ENCODE measurements around the gene SLC10A6. TPM values are rescaled to one million over a fixed set of nuclear protein-coding genes. Genes with fewer than 3 reads are reported as not detected.

Gene SLC10A6
- polyA plus RNA-seq, 4 donors = 0.15 to 1.1 TPM; not detected in 2

GRCh38 chr4:86821151-86821550 lies 28.0 kb downstream of the SLC10A6 start:
- FAIRE-seq (no peak), DNase-seq (no peak)
- H3K4me3 ChIP-seq (ENCODE audit: low read depth in 1 of 3, low read length in 3 of 3) = no peak overlapping the region
- H3K27ac ChIP-seq (ENCODE audit: low read depth in 1 of 3, low read length in 2 of 3) = no peak overlapping the region
- H3K36me3 ChIP-seq (ENCODE audit: control insufficient read depth in 3 of 3, insufficient read depth in 2 of 3, low read depth in 1 of 3, low read length in 3 of 3) = no peaks in the 10 kb centered on the region
- WGBS, 3 donors = 41 to 53% (median 52%) methylated on average over 1 of the region's 1 CpG
- peaks cover 0 to 4% (median 0%) of the 10 kb centered on the region in 3 donors for H3K4me1 ChIP-seq (ENCODE audit: control insufficient read depth in 3 of 3, insufficient read depth in 2 of 3, low read depth in 1 of 3, low read length in 2 of 3)
- peaks cover 0 to 4% of the 10 kb centered on the region in 2 donors for H3K9me3 ChIP-seq (ENCODE audit: control insufficient read depth in 2 of 2, insufficient read depth in 1 of 2, low read depth in 1 of 2, low read length in 1 of 2)
- no peaks in the 10 kb centered on the region for H3K27me3 ChIP-seq (ENCODE audit: control insufficient read depth in 3 of 3, insufficient read depth in 3 of 3, low read length in 3 of 3)

GRCh38 chr4:86819561-86819960 lies 29.6 kb downstream of the SLC10A6 start:
- FAIRE-seq (no peak), DNase-seq (no peak)
- Histone ChIP-seq H3K4me1 (ENCODE audit: control insufficient read depth in 3 of 3, insufficient read depth in 2 of 3, low read depth in 1 of 3, low read length in 2 of 3) (peaks cover 0 to 4% (median 0%) of the 10 kb centered on the region in 3 donors), H3K27me3 (ENCODE audit: control insufficient read depth in 3 of 3, insufficient read depth in 3 of 3, low read length in 3 of 3) (no peaks in the 10 kb centered on the region), H3K4me3 (ENCODE audit: low read depth in 1 of 3, low read length in 3 of 3) (no peak overlapping the region), H3K9me3 (ENCODE audit: control insufficient read depth in 2 of 2, insufficient read depth in 1 of 2, low read depth in 1 of 2, low read length in 1 of 2) (peaks cover 0 to 16% of the 10 kb centered on the region in 2 donors), H3K27ac (ENCODE audit: low read depth in 1 of 3, low read length in 2 of 3) (no peak overlapping the region), H3K36me3 (ENCODE audit: control insufficient read depth in 3 of 3, insufficient read depth in 2 of 3, low read depth in 1 of 3, low read length in 3 of 3) (no peaks in the 10 kb centered on the region)
- 79 to 90% (median 90%) methylated on average over 6 to 7 of the region's 7 CpGs for WGBS, 3 donors

- H3K4me1 ChIP-seq (ENCODE audit: control insufficient read depth in 3 of 3, insufficient read depth in 2 of 3, low read depth in 1 of 3, low read length in 2 of 3) = peaks cover 0 to 4% (median 0%) of the 10 kb centered on the region in 3 donors
- no peak overlapping the region for H3K27ac ChIP-seq (ENCODE audit: low read depth in 1 of 3, low read length in 2 of 3)
- DNase-seq (peak; percentile 8 to 62), FAIRE-seq (no peak)
- H3K36me3 ChIP-seq (ENCODE audit: control insufficient read depth in 3 of 3, insufficient read depth in 2 of 3, low read depth in 1 of 3, low read length in 3 of 3) = no peaks in the 10 kb centered on the region
- H3K27me3 ChIP-seq (ENCODE audit: control insufficient read depth in 3 of 3, insufficient read depth in 3 of 3, low read length in 3 of 3) = no peaks in the 10 kb centered on the region
- 45 to 58% (median 49%) methylated on average over 3 of the region's 3 CpGs for WGBS, 3 donors
- H3K9me3 ChIP-seq (ENCODE audit: control insufficient read depth in 2 of 2, insufficient read depth in 1 of 2, low read depth in 1 of 2, low read length in 1 of 2) = peaks cover 0 to 16% of the 10 kb centered on the region in 2 donors
- no peak overlapping the region for H3K4me3 ChIP-seq (ENCODE audit: low read depth in 1 of 3, low read length in 3 of 3)
Observed at GRCh38 chr4:86818841-86819240, 30.3 kb downstream of the SLC10A6 start.

GRCh38 chr4:86818211-86818610 lies 31.0 kb downstream of the SLC10A6 start:
- WGBS, 3 donors = 72 to 86% (median 75%) methylated on average over 2 of the region's 2 CpGs
- peaks cover 0 to 16% of the 10 kb centered on the region in 2 donors for H3K9me3 ChIP-seq (ENCODE audit: control insufficient read depth in 2 of 2, insufficient read depth in 1 of 2, low read depth in 1 of 2, low read length in 1 of 2)
- peaks cover 0 to 4% (median 0%) of the 10 kb centered on the region in 3 donors for H3K4me1 ChIP-seq (ENCODE audit: control insufficient read depth in 3 of 3, insufficient read depth in 2 of 3, low read depth in 1 of 3, low read length in 2 of 3)
- no peak overlapping the region for H3K4me3 ChIP-seq (ENCODE audit: low read depth in 1 of 3, low read length in 3 of 3)
- no peaks in the 10 kb centered on the region for H3K36me3 ChIP-seq (ENCODE audit: control insufficient read depth in 3 of 3, insufficient read depth in 2 of 3, low read depth in 1 of 3, low read length in 3 of 3)
- no peaks in the 10 kb centered on the region for H3K27me3 ChIP-seq (ENCODE audit: control insufficient read depth in 3 of 3, insufficient read depth in 3 of 3, low read length in 3 of 3)
- FAIRE-seq = no peak
- H3K27ac ChIP-seq (ENCODE audit: low read depth in 1 of 3, low read length in 2 of 3) = no peak overlapping the region
- peak in 1 of 2 donors; percentile 33 for DNase-seq

GRCh38 chr4:86816501-86817273 lies 32.5 kb downstream of the SLC10A6 start:
- Histone ChIP-seq H3K27me3 (ENCODE audit: control insufficient read depth in 3 of 3, insufficient read depth in 3 of 3, low read length in 3 of 3) (no peaks in the 10 kb centered on the region), H3K9me3 (ENCODE audit: control insufficient read depth in 2 of 2, insufficient read depth in 1 of 2, low read depth in 1 of 2, low read length in 1 of 2) (peaks cover 0 to 16% of the 10 kb centered on the region in 2 donors), H3K36me3 (ENCODE audit: control insufficient read depth in 3 of 3, insufficient read depth in 2 of 3, low read depth in 1 of 3, low read length in 3 of 3) (no peaks in the 10 kb centered on the region), H3K4me1 (ENCODE audit: control insufficient read depth in 3 of 3, insufficient read depth in 2 of 3, low read depth in 1 of 3, low read length in 2 of 3) (peaks cover 0 to 4% (median 0%) of the 10 kb centered on the region in 3 donors), H3K27ac (ENCODE audit: low read depth in 1 of 3, low read length in 2 of 3) (no peak overlapping the region), H3K4me3 (ENCODE audit: low read depth in 1 of 3, low read length in 3 of 3) (no peak overlapping the region)
- DNase-seq = no peak
- FAIRE-seq = no peak
- 68 to 81% (median 81%) methylated on average over 9 of the region's 9 CpGs for WGBS, 3 donors

- WGBS, 3 donors = 41 to 70% (median 46%) methylated on average over 1 of the region's 1 CpG
- DNase-seq (no peak), FAIRE-seq (no peak)
- Histone ChIP-seq H3K4me1 (ENCODE audit: control insufficient read depth in 3 of 3, insufficient read depth in 2 of 3, low read depth in 1 of 3, low read length in 2 of 3) (peaks cover 0 to 4% (median 0%) of the 10 kb centered on the region in 3 donors), H3K36me3 (ENCODE audit: control insufficient read depth in 3 of 3, insufficient read depth in 2 of 3, low read depth in 1 of 3, low read length in 3 of 3) (no peaks in the 10 kb centered on the region), H3K27me3 (ENCODE audit: control insufficient read depth in 3 of 3, insufficient read depth in 3 of 3, low read length in 3 of 3) (no peaks in the 10 kb centered on the region), H3K9me3 (ENCODE audit: control insufficient read depth in 2 of 2, insufficient read depth in 1 of 2, low read depth in 1 of 2, low read length in 1 of 2) (peaks cover 0 to 16% of the 10 kb centered on the region in 2 donors), H3K4me3 (ENCODE audit: low read depth in 1 of 3, low read length in 3 of 3) (no peak overlapping the region), H3K27ac (ENCODE audit: low read depth in 1 of 3, low read length in 2 of 3) (no peak overlapping the region)
Observed at GRCh38 chr4:86815653-86816052, 33.5 kb downstream of the SLC10A6 start.

GRCh38 chr4:86810847-86811246 lies 38.3 kb downstream of the SLC10A6 start:
- WGBS, 3 donors = 95 to 97% (median 97%) methylated on average over 3 of the region's 3 CpGs
- FAIRE-seq = no peak
- no peak for DNase-seq
- peaks cover 0 to 9% of the 10 kb centered on the region in 2 donors for H3K9me3 ChIP-seq (ENCODE audit: control insufficient read depth in 2 of 2, insufficient read depth in 1 of 2, low read depth in 1 of 2, low read length in 1 of 2)
- H3K36me3 ChIP-seq (ENCODE audit: control insufficient read depth in 3 of 3, insufficient read depth in 2 of 3, low read depth in 1 of 3, low read length in 3 of 3) = peaks cover 0 to 2% (median 0%) of the 10 kb centered on the region in 3 donors
- H3K27me3 ChIP-seq (ENCODE audit: control insufficient read depth in 3 of 3, insufficient read depth in 3 of 3, low read length in 3 of 3) = no peaks in the 10 kb centered on the region
- no peaks in the 10 kb centered on the region for H3K4me1 ChIP-seq (ENCODE audit: control insufficient read depth in 3 of 3, insufficient read depth in 2 of 3, low read depth in 1 of 3, low read length in 2 of 3)
- no peak overlapping the region for H3K27ac ChIP-seq (ENCODE audit: low read depth in 1 of 3, low read length in 2 of 3)
- H3K4me3 ChIP-seq (ENCODE audit: low read depth in 1 of 3, low read length in 3 of 3) = no peak overlapping the region

GRCh38 chr4:86809809-86810208 lies 39.4 kb downstream of the SLC10A6 start:
- no peaks in the 10 kb centered on the region for H3K9me3 ChIP-seq (ENCODE audit: control insufficient read depth in 2 of 2, insufficient read depth in 1 of 2, low read depth in 1 of 2, low read length in 1 of 2)
- H3K27me3 ChIP-seq (ENCODE audit: control insufficient read depth in 3 of 3, insufficient read depth in 3 of 3, low read length in 3 of 3) = no peaks in the 10 kb centered on the region
- no peaks in the 10 kb centered on the region for H3K4me1 ChIP-seq (ENCODE audit: control insufficient read depth in 3 of 3, insufficient read depth in 2 of 3, low read depth in 1 of 3, low read length in 2 of 3)
- H3K4me3 ChIP-seq (ENCODE audit: low read depth in 1 of 3, low read length in 3 of 3) = no peak overlapping the region
- peaks cover 0 to 2% (median 0%) of the 10 kb centered on the region in 3 donors for H3K36me3 ChIP-seq (ENCODE audit: control insufficient read depth in 3 of 3, insufficient read depth in 2 of 3, low read depth in 1 of 3, low read length in 3 of 3)
- DNase-seq (no peak), FAIRE-seq (no peak)
- no peak overlapping the region for H3K27ac ChIP-seq (ENCODE audit: low read depth in 1 of 3, low read length in 2 of 3)
- WGBS, 3 donors = 88 to 94% (median 91%) methylated on average over 3 of the region's 3 CpGs

Data from small intestine (tissue), 7 donors.